ENCODE data around the gene SNRK. TPM values are rescaled to one million over a fixed set of nuclear protein-coding genes. Genes with fewer than 3 reads are reported as not detected.

The SNRK gene, protein sequence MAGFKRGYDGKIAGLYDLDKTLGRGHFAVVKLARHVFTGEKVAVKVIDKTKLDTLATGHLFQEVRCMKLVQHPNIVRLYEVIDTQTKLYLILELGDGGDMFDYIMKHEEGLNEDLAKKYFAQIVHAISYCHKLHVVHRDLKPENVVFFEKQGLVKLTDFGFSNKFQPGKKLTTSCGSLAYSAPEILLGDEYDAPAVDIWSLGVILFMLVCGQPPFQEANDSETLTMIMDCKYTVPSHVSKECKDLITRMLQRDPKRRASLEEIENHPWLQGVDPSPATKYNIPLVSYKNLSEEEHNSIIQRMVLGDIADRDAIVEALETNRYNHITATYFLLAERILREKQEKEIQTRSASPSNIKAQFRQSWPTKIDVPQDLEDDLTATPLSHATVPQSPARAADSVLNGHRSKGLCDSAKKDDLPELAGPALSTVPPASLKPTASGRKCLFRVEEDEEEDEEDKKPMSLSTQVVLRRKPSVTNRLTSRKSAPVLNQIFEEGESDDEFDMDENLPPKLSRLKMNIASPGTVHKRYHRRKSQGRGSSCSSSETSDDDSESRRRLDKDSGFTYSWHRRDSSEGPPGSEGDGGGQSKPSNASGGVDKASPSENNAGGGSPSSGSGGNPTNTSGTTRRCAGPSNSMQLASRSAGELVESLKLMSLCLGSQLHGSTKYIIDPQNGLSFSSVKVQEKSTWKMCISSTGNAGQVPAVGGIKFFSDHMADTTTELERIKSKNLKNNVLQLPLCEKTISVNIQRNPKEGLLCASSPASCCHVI
- total RNA-seq, result 20.9 and 25.3 TPM in 2 replicates
- 9.8 and 10.7 TPM in 2 replicates for polyA plus RNA-seq

DNA sequence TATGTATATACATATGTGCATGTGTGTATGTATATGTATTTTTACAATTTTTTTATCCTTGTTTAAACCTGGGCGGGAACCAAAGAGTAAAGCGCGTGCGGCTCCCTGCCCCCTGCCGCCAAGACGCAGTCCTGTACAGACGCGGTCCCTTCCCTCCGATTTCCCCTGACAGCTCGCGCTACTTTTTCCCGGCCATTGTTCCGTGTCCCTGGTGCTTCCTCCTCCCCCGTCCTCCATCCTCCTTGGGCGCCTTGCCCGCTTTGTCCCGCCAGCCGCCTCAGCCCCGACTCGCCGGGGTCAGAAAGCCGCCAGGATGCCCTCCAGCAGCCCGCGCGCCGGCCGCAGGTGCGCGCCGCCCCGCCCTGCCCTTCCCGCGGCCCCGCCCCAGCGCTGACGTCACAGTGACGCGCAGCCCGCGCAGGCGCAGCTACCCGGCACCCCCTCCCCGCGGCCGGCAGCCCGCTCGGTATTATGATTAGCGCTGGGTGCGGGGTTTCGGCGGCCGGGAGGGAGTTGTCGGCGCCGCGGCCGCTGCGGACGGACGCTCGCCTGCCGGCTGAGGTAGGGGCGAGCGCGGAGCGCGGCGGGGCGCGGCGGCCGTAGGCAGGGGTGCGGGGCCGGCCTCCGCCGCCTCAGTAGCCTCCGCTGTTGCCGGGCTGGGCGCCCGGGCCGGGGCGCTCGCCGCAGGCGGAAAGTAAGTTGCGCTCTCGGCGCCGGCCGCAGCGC is at the start of gene SNRK:
SNRK (plus strand) TSS at position 426 of the 726 bp plus-strand sequence. CDS start 16,664 bp downstream, outside the sequence.
- peak; percentile 94 for DNase-seq (ENCODE audit: low spot score)
- WGBS (ENCODE audit: low lambda C conversion rate, missing lambda C conversion rate), result under 1% methylated on average over 47 of the region's 91 CpGs
- peaks cover 43% of the 10 kb centered on the region for H3K79me2 ChIP-seq
- H3K9me2 ChIP-seq (replicated peaks; ENCODE audit: insufficient read depth), result no peaks in the 10 kb centered on the region
- peak within 1 kb of the TSS; percentile 90 for H3K4me2 ChIP-seq
- peaks cover 38% of the 10 kb centered on the region for H4K20me1 ChIP-seq (ENCODE audit: insufficient read depth, poor library complexity, severe bottlenecking)
- H3K36me3 ChIP-seq (replicated peaks; ENCODE audit: insufficient read depth, low read depth), result no peaks in the 10 kb centered on the region
- no peaks in the 10 kb centered on the region for H3K9me3 ChIP-seq (ENCODE audit: low read depth)
- peak within 1 kb of the TSS; percentile 64 for H2AFZ ChIP-seq
- H3K27me3 ChIP-seq, result no peaks in the 10 kb centered on the region
- H3K4me1 ChIP-seq (ENCODE audit: insufficient read depth), result peaks cover 37% of the 10 kb centered on the region
- peak within 1 kb of the TSS; percentile 85 for H3K4me3 ChIP-seq
- H3K27ac ChIP-seq, result peak within 1 kb of the TSS; percentile 94
- TF ChIP-seq EZH2phosphoT487 (IDR thresholded peaks at IDR 0.05; ENCODE audit: low read depth, severe bottlenecking, unreplicated experiment) (no peak), EZH2 (IDR thresholded peaks at IDR 0.05; ENCODE audit: borderline replicate concordance) (no peak)
- TF ChIP-seq, protein P1, sequence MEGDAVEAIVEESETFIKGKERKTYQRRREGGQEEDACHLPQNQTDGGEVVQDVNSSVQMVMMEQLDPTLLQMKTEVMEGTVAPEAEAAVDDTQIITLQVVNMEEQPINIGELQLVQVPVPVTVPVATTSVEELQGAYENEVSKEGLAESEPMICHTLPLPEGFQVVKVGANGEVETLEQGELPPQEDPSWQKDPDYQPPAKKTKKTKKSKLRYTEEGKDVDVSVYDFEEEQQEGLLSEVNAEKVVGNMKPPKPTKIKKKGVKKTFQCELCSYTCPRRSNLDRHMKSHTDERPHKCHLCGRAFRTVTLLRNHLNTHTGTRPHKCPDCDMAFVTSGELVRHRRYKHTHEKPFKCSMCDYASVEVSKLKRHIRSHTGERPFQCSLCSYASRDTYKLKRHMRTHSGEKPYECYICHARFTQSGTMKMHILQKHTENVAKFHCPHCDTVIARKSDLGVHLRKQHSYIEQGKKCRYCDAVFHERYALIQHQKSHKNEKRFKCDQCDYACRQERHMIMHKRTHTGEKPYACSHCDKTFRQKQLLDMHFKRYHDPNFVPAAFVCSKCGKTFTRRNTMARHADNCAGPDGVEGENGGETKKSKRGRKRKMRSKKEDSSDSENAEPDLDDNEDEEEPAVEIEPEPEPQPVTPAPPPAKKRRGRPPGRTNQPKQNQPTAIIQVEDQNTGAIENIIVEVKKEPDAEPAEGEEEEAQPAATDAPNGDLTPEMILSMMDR (IDR thresholded peaks at IDR 0.05; ENCODE audit: poor library complexity), result peak; percentile 37

DNA sequence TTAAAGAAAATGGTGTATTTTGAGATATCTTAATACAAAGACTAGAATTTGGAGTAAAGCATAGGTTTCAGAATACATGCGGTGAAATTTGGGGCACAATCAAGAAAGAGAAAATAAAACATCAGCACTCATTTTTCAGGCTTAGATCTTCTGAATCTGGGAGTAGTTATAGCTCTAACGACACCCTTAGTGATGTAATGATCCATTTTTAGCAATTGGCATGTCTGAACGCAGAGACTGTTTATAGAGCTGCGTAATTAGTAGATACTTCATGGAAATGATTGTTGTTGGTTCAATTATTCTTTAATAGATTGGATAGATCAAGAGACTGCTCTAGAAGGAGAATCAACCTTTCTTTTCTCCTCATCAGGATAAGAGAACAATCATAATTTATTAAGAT is 47.5 kb upstream of the SNRK start:
- Histone ChIP-seq H3K79me2 (no peaks in the 10 kb centered on the region), H3K4me1 (ENCODE audit: insufficient read depth) (no peaks in the 10 kb centered on the region)
- WGBS (ENCODE audit: low lambda C conversion rate, missing lambda C conversion rate), result 70% methylated on average over 4 of the region's 4 CpGs

DNA sequence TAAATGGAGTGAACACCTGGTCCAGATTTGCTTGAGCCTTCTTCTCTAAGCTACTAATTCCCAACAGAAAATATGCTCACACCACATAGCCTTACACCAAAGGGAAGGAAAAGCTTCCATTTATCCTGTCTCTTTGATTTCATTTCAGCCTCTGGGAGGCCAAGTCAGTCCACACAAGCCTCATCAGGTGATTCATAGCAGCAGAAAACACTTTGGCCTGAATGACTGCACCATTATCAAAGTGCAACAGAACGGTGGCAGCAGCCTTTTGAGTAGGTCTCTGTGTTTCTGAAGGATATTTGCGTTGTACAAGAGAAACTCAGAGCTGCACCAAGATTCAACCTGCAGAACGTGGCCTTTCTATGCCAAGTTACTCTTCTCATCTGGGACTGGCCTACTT is 46.6 kb upstream of the SNRK start:
- no peaks in the 10 kb centered on the region for H3K4me1 ChIP-seq (ENCODE audit: insufficient read depth)
- H3K4me3 ChIP-seq, result no peak overlapping the region
- H3K27ac ChIP-seq, result no peak overlapping the region
- H3K27me3 ChIP-seq, result no peaks in the 10 kb centered on the region
- no peaks in the 10 kb centered on the region for H3K79me2 ChIP-seq
- no peak for DNase-seq (ENCODE audit: low spot score)
- no peak overlapping the region for H2AFZ ChIP-seq
- WGBS (ENCODE audit: low lambda C conversion rate, missing lambda C conversion rate), result 91% methylated on average over 3 of the region's 3 CpGs
- no peaks in the 10 kb centered on the region for H3K9me2 ChIP-seq (replicated peaks; ENCODE audit: insufficient read depth)
- H3K4me2 ChIP-seq, result no peak overlapping the region
- no peaks in the 10 kb centered on the region for H4K20me1 ChIP-seq (ENCODE audit: insufficient read depth, poor library complexity, severe bottlenecking)
- TF ChIP-seq, protein P1 (IDR thresholded peaks at IDR 0.05; ENCODE audit: poor library complexity), result no peak
- no peak for TF ChIP-seq EZH2 (IDR thresholded peaks at IDR 0.05; ENCODE audit: borderline replicate concordance)
- TF ChIP-seq EZH2phosphoT487 (IDR thresholded peaks at IDR 0.05; ENCODE audit: low read depth, severe bottlenecking, unreplicated experiment), result no peak
- no peaks in the 10 kb centered on the region for H3K9me3 ChIP-seq (ENCODE audit: low read depth)
- H3K36me3 ChIP-seq (replicated peaks; ENCODE audit: insufficient read depth, low read depth), result no peaks in the 10 kb centered on the region

More for the DNA sequence above, 47.5 kb upstream of the SNRK start:
- Histone ChIP-seq H3K4me3 (no peak overlapping the region), H3K4me2 (no peak overlapping the region), H3K27ac (no peak overlapping the region), H3K9me2 (replicated peaks; ENCODE audit: insufficient read depth) (no peaks in the 10 kb centered on the region), H2AFZ (no peak overlapping the region), H3K27me3 (no peaks in the 10 kb centered on the region), H3K36me3 (replicated peaks; ENCODE audit: insufficient read depth, low read depth) (no peaks in the 10 kb centered on the region), H3K9me3 (ENCODE audit: low read depth) (no peaks in the 10 kb centered on the region), H4K20me1 (ENCODE audit: insufficient read depth, poor library complexity, severe bottlenecking) (no peaks in the 10 kb centered on the region)
- TF ChIP-seq EZH2 (IDR thresholded peaks at IDR 0.05; ENCODE audit: borderline replicate concordance), result no peak
- TF ChIP-seq EZH2phosphoT487 (IDR thresholded peaks at IDR 0.05; ENCODE audit: low read depth, severe bottlenecking, unreplicated experiment), result no peak
- TF ChIP-seq, protein P1 (IDR thresholded peaks at IDR 0.05; ENCODE audit: poor library complexity), result no peak
- DNase-seq (ENCODE audit: low spot score), result no peak
